ENCODE data around the gene SELENBP1. TPM values are rescaled to one million over a fixed set of nuclear protein-coding genes. Genes with fewer than 3 reads are reported as not detected.
"Not testable (repeated sequence)": the region's sequence is repeated elsewhere in the genome, so short reads cannot be mapped to it uniquely, and the experiment has no call there.

Gene SELENBP1
- total RNA-seq, 6 experiments from 2014 or later, result 11.2 to 15.6 (median 14.6) TPM

- Mint-ChIP-seq H3K27ac (no peak overlapping the region), H3K4me3 (no peak overlapping the region), H3K36me3 (ENCODE audit: low read depth) (no peaks in the 10 kb centered on the region), H3K4me1 (ENCODE audit: low read depth) (no peaks in the 10 kb centered on the region), H3K27me3 (ENCODE audit: insufficient read depth) (peaks cover 12% of the 10 kb centered on the region; the same call in 1 of the 2 replicates), H3K9me3 (no peaks in the 10 kb centered on the region; the same call in 1 of the 2 replicates)
- no peak for DNase-seq
- no peak for TF ChIP-seq CTCF (IDR thresholded peaks at IDR 0.05)
These were observed 21.1 kb upstream of the SELENBP1 start for GRCh38 chr1:151393583-151393982.

- H3K9me3 Mint-ChIP-seq, result no peaks in the 10 kb centered on the region; the same call in 1 of the 2 replicates
- no peak for TF ChIP-seq CTCF (IDR thresholded peaks at IDR 0.05)
- DNase-seq, result no peak
- no peaks in the 10 kb centered on the region for H3K4me1 Mint-ChIP-seq (ENCODE audit: low read depth)
- no peak overlapping the region for H3K27ac Mint-ChIP-seq
- no peak overlapping the region for H3K4me3 Mint-ChIP-seq
- no peaks in the 10 kb centered on the region for H3K36me3 Mint-ChIP-seq (ENCODE audit: low read depth)
- peaks cover 13% of the 10 kb centered on the region; the same call in 1 of the 2 replicates for H3K27me3 Mint-ChIP-seq (ENCODE audit: insufficient read depth)
These were observed 18.6 kb upstream of the SELENBP1 start for GRCh38 chr1:151391079-151391563.

- H3K4me3 Mint-ChIP-seq; H3K27ac Mint-ChIP-seq; DNase-seq; H3K4me1 Mint-ChIP-seq (ENCODE audit: low read depth); H3K9me3 Mint-ChIP-seq; H3K36me3 Mint-ChIP-seq (ENCODE audit: low read depth): not testable (repeated sequence)
- peaks cover 13% of the 10 kb centered on the region; the same call in 1 of the 2 replicates for H3K27me3 Mint-ChIP-seq (ENCODE audit: insufficient read depth)
These were observed 17.9 kb upstream of the SELENBP1 start for GRCh38 chr1:151390221-151391078.

- TF ChIP-seq CTCF (IDR thresholded peaks at IDR 0.05), result no peak
- no peak overlapping the region for H3K4me3 Mint-ChIP-seq
- H3K27me3 Mint-ChIP-seq (ENCODE audit: insufficient read depth), result peaks cover 6% of the 10 kb centered on the region
- H3K4me1 Mint-ChIP-seq (ENCODE audit: low read depth), result no peaks in the 10 kb centered on the region
- no peak overlapping the region for H3K27ac Mint-ChIP-seq
- H3K36me3 Mint-ChIP-seq (ENCODE audit: low read depth), result no peaks in the 10 kb centered on the region
- H3K9me3 Mint-ChIP-seq, result no peaks in the 10 kb centered on the region
- DNase-seq, result no peak
These were observed 13.5 kb upstream of the SELENBP1 start for GRCh38 chr1:151386002-151386401.

GRCh38 chr1:151384584-151384983 is 12.1 kb upstream of the SELENBP1 start:
- H3K9me3 Mint-ChIP-seq, result no peaks in the 10 kb centered on the region
- H3K4me3 Mint-ChIP-seq, result no peak overlapping the region
- H3K36me3 Mint-ChIP-seq (ENCODE audit: low read depth), result no peaks in the 10 kb centered on the region

More at GRCh38 chr1:151384584-151384983, 12.1 kb upstream of the SELENBP1 start:
- TF ChIP-seq CTCF (IDR thresholded peaks at IDR 0.05), result no peak
- Mint-ChIP-seq H3K27me3 (ENCODE audit: insufficient read depth) (peaks cover 6% of the 10 kb centered on the region), H3K27ac (no peak overlapping the region), H3K4me1 (ENCODE audit: low read depth) (no peaks in the 10 kb centered on the region)
- DNase-seq, result no peak

Measured in HFFc6 (cell line).